ENCODE results near the gene ETFA. TPM values are rescaled to one million over a fixed set of nuclear protein-coding genes. Genes with fewer than 3 reads are reported as not detected.
A peak's percentile ranks its signal among the peaks of the same experiment; 100 is the strongest.

The ETFA gene
- total RNA-seq, 1 donor from 2014 or later: 117 TPM

DNA sequence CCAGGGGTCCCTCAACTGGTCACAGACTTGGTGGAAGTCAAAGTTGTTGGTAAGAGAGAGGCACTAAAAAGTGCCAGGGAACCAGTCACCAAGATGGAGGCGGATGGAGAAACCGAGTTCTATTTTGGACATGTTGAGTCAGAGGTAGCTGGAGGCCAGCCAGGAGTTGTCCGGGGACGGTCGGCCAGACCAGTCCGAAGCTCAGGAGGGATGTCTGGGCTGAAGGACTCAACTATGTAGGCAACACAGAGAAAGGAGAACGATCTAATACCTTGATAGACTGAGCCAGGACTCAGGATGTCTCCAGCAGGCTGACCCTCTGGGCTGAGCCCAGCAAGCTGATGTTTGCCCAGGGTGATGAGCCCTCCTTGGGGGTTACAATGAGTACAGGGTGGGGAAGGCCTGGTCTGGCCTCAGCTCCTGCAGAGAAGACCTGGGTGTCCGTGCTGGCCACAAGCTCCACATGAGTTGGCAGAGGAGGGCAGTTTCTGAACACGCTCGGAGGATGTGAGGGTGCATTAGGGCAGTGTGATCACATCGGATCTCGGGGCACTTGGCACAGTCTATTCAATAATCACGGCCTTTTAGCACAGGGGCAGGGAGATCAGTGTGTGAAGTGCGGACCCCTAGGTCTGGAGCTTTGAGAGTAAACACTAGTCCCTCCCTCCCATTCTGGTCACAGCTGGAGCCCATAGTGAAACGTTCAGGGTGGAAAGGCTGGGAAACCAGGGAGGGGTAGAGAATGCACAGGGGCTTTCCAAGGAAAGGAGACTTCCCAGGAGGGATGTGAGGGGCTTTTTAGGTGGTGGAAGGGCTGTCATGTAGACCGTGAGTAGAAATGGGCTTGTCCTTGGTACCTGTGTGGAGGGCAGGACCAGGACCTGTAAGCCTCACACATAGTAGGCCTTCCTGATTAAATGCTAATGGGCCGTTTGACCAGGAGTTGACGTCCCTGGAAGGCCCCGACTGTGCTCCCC is 111.9 kb downstream of the ETFA start:
- Mint-ChIP-seq H3K9me3 (ENCODE audit: low read depth) (no peaks in the 10 kb centered on the region), H3K4me3 (ENCODE audit: unreplicated experiment) (no peak overlapping the region), H3K27me3 (ENCODE audit: low read depth) (no peaks in the 10 kb centered on the region), H3K36me3 (ENCODE audit: low read depth) (no peaks in the 10 kb centered on the region), H3K4me1 (ENCODE audit: low read depth) (peaks cover 46% of the 10 kb centered on the region), H3K27ac (ENCODE audit: unreplicated experiment) (peak overlapping the region; percentile 92)
- no peak for DNase-seq (ENCODE audit: low spot score)
- TF ChIP-seq, protein P1, sequence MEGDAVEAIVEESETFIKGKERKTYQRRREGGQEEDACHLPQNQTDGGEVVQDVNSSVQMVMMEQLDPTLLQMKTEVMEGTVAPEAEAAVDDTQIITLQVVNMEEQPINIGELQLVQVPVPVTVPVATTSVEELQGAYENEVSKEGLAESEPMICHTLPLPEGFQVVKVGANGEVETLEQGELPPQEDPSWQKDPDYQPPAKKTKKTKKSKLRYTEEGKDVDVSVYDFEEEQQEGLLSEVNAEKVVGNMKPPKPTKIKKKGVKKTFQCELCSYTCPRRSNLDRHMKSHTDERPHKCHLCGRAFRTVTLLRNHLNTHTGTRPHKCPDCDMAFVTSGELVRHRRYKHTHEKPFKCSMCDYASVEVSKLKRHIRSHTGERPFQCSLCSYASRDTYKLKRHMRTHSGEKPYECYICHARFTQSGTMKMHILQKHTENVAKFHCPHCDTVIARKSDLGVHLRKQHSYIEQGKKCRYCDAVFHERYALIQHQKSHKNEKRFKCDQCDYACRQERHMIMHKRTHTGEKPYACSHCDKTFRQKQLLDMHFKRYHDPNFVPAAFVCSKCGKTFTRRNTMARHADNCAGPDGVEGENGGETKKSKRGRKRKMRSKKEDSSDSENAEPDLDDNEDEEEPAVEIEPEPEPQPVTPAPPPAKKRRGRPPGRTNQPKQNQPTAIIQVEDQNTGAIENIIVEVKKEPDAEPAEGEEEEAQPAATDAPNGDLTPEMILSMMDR (IDR thresholded peaks at IDR 0.05): no peak

GRCh38 chr15:76198456-76199105 is 112.7 kb downstream of the ETFA start:
- H3K27ac Mint-ChIP-seq (ENCODE audit: unreplicated experiment): peak overlapping the region; percentile 92
- no peaks in the 10 kb centered on the region for H3K36me3 Mint-ChIP-seq (ENCODE audit: low read depth)
- no peaks in the 10 kb centered on the region for H3K27me3 Mint-ChIP-seq (ENCODE audit: low read depth)
- no peak overlapping the region for H3K4me3 Mint-ChIP-seq (ENCODE audit: unreplicated experiment)
- TF ChIP-seq, protein P1 (IDR thresholded peaks at IDR 0.05): no peak
- no peak for DNase-seq (ENCODE audit: low spot score)
- H3K9me3 Mint-ChIP-seq (ENCODE audit: low read depth): no peaks in the 10 kb centered on the region
- H3K4me1 Mint-ChIP-seq (ENCODE audit: low read depth): peaks cover 46% of the 10 kb centered on the region

GRCh38 chr15:76197703-76198455 is 113.4 kb downstream of the ETFA start:
- Mint-ChIP-seq H3K27me3 (ENCODE audit: low read depth) (no peaks in the 10 kb centered on the region), H3K4me1 (ENCODE audit: low read depth) (peaks cover 46% of the 10 kb centered on the region)

DNA sequence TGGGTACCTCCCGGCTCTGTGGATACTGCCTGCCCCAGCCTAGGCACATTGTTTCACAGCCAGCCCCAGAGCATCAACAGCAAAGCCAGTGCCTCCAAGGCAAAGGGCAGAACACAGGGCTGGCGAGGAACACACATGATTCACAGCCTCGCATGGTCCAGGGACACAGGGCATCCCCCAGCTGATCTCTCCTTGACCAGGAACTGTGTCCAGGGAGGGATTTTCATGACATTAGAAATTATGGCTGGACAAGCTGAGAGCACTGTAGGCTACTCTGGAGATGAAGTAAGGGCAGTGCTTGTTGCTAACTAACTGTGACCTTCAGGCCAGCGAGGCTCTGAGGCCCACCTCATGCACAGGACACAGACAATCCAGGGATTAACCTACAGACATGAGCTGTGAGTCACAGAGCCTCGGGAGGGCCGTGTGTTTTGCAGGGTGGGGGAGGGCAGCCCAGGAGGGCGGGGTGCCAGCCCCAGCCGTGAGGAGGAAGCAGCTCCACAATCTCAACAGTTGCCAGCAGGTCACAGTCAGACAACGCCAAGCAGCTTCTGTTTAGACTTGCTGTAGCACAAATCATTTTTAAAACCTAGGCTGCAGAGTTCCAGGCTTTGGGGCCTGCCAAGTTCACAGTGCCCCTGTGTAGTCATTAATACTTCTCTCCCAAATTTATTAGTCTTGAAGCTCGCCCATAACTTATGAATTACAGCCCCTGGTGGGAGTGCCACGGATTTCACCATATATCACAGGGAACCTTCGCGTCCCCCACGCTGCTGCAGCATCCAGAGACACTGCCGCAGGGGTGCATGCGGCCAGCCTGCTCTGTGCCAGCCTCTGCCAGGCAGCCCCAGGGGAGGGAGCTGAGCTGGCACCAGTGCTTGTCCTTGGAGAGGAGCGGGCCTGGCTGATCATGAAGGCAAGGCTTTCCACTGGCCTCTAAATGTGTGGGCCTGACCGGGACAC is 114.7 kb downstream of the ETFA start:
- H3K27me3 Mint-ChIP-seq (ENCODE audit: low read depth): no peaks in the 10 kb centered on the region
- H3K4me1 Mint-ChIP-seq (ENCODE audit: low read depth): peaks cover 46% of the 10 kb centered on the region
- H3K27ac Mint-ChIP-seq (ENCODE audit: unreplicated experiment): peak overlapping the region; percentile 77
- peak; percentile 70 for DNase-seq (ENCODE audit: low spot score)
- H3K9me3 Mint-ChIP-seq (ENCODE audit: low read depth): no peaks in the 10 kb centered on the region
- no peaks in the 10 kb centered on the region for H3K36me3 Mint-ChIP-seq (ENCODE audit: low read depth)
- H3K4me3 Mint-ChIP-seq (ENCODE audit: unreplicated experiment): no peak overlapping the region
- TF ChIP-seq, protein P1 (IDR thresholded peaks at IDR 0.05): no peak

More at GRCh38 chr15:76197703-76198455, 113.4 kb downstream of the ETFA start:
- no peak overlapping the region for H3K4me3 Mint-ChIP-seq (ENCODE audit: unreplicated experiment)
- no peak overlapping the region for H3K27ac Mint-ChIP-seq (ENCODE audit: unreplicated experiment)
- H3K36me3 Mint-ChIP-seq (ENCODE audit: low read depth): no peaks in the 10 kb centered on the region
- no peaks in the 10 kb centered on the region for H3K9me3 Mint-ChIP-seq (ENCODE audit: low read depth)
- DNase-seq (ENCODE audit: low spot score): no peak
- TF ChIP-seq, protein P1 (IDR thresholded peaks at IDR 0.05): no peak

Measured in chondrocyte (in vitro differentiated cells).